Measurements from ENCODE around the gene METTL26.
A peak's percentile ranks its signal among the peaks of the same experiment; 100 is the strongest.

METTL26 gene

DNA sequence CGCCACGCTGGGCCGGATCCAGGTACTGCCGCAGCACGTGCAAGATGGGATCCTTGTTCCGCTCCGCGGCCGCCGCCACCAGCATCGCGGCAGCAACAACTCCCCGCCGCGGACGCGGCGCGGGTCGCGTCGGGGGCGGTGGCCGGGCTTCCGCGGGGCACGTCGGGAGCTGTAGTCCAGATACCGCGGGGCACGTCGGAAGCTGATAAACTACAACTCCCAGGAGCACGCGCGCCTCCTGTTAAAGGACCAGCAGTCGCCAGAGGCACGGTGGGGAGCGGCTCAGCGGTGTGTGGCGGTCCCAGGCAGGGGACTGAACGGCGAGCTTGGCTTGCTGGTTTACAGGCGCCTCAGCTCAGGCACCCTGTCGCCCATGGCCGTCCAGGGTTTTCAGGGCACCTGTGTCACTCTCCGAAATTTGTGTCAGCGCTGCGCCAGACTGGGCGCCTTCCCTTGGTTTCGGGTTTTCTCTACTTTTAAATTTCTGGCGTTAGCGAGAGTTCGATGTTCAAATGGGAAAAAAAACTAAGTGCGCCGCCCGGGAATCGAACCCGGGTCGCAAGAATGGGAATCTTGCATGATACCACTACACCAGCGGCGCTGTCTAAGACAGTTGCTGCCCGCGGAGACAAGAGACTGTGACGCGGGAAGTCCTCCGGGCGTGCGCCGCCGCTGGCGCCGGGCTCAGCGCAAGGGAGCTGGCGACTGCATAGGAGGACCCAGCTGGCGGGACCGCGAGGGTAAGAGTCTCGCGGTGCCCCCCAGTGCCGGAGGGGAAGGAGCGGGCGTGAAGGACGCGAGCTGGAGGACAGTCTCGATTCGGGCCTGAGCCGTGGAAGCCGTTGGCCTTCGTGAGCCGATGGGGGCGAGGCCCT, at the start of gene METTL26:
Gene METTL26 (minus strand): TSS at position 100 of the 875 bp plus-strand sequence. CDS start 15 bp downstream, at position 85.
- DNase-seq, result peak; percentile 70

DNA sequence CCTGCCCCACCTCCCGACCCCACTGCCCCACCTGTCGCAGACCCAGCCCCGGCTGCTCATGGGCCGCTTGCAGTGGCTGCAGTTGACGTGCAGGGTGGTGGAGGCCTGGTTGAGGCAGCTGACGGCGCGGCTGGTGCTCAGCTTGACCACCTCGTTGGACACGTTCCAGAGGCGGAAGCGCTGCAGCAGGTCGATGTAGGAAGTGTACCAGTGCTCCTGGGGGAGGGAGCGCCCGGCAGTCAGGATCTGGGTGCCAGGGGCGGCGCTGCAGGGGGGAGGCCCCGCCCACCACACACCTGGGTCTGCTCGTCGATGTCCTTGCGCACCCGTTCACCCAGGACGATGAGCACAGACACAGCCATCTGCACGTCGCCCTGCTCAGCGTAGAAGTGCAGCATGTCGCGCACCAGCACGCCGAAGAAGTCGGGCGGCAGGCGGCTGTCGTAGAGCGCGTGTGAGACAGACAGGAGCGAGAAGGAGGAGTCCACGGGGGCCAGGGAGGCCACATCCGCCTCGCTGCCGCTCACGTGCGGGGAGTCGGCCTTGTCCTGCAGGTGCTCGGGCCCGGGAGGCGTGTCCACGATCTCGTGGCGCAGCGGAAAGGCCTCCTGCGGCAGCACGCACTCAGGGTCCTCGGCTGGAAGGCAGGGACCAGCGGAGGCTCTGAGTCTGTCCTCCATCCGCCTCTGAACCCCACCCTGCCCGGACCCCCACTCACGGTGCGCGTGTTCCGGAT, 49.0 kb upstream of the METTL26 start:
- peak; percentile 82 for DNase-seq

DNA sequence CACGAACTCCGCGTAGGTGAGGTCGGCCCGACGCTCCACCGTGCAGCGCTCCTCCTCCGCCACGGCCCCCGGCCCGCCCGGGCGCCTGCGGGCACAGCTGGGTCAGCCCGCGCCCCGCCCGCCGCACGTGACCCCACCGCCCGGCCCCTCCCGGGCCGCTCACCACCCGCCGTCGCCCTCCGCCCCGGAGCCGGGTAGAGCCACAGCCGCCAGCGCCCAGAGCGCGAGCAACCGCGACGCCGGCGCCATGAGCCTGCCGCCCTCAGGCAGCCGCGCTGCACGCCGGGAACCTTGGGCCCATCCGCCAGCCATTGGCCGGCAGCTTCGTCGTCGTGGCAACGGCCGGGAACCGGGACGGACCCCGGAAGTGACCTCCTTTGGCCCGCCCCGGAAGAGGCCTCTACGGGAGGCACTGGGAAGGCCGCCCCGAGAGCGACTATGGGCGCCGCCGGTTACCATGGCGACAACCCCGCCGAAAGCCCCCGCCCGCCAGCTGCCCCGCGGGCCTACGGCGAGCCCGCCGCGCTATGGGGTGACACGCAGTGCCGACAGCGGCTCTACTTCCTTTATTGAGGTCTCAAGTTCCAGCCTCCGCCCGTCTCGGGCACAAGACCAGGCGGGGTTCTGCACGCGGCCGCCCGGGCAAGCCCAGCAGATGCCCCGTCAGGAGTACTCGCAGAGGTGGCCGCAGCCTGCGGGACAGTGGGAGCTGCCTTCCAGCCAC, 48.1 kb upstream of the METTL26 start, which contains the start of gene JMJD8:
Gene JMJD8 (minus strand): TSS at position 264 of the 724 bp plus-strand sequence. CDS start 15 bp downstream, at position 249.
- DNase-seq, result peak; percentile 86

DNA sequence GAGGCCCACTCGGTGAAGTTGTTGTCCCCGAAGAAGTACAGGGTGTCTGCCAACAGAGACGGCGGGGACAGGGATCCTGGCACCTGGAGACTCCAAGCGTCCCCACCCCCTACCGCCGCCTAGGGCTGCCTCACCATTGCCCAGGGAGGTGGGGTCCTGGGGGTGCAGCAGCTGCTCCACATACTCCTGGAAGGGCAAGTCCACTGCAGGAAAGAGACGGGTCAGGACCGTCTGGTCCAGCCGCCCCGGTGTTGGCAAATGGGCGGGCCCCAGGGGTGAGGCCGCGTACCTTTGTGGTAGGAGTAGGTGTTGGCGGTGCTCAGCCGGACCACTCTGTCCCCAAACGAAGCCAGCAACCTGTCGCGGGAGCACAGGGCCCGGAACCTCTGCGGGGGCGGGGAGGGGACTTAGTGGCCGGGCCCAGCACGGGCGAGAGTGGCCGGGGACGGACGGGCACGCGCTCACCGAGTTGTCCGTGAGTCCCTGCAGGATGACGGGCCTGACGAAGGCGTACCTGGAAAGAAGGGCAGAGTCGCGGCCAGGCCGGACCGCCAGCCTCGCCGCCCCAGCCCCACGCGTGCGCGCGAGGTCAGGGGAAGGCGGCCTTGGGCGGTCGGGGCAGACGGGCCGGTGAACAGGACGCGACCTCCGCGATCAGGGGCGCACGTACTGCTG, 47.4 kb upstream of the METTL26 start:
- DNase-seq, result no peak

DNA sequence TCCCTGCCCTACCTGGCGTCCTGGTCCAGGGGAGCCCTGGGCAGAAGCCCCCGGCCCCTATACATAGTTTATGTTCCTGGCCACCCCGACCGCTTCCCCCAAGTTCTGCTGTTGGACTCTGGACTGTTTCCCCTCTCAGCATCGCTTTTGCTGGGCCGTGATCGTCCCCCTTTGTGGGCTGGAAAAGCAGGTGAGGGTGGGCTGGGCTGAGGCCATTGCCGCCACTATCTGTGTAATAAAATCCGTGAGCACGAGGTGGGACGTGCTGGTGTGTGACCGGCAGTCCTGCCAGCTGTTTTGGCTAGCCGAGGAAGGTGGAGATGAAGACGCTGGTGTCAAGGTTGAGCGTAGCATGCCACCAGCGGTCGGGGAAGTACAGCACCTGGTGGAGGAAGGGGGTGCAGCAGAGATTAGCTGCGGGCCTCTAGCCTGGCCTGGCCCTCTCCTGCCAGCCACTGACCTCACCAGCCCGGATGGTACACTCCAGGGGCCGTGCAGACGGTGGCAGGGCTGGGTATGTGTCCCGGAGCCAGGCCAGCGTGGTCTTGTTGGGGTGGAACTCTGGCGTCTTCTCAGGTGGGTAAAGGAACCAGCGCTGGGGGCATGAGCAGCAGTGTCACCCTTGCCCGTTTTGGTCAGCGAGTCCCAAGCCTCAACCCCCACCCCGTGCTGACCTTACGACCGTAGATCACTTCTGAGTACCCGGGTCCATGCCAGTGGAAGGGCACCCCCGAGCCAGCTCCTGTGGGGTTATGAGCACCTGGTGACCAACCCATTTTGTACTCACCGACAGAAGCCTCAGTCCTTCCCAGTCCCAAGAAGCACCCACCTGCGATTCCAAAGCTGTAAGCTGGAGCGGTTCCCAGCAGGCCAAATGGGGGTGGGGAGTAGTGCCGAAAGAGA, 46.6 kb upstream of the METTL26 start:
- DNase-seq, result no peak

DNA sequence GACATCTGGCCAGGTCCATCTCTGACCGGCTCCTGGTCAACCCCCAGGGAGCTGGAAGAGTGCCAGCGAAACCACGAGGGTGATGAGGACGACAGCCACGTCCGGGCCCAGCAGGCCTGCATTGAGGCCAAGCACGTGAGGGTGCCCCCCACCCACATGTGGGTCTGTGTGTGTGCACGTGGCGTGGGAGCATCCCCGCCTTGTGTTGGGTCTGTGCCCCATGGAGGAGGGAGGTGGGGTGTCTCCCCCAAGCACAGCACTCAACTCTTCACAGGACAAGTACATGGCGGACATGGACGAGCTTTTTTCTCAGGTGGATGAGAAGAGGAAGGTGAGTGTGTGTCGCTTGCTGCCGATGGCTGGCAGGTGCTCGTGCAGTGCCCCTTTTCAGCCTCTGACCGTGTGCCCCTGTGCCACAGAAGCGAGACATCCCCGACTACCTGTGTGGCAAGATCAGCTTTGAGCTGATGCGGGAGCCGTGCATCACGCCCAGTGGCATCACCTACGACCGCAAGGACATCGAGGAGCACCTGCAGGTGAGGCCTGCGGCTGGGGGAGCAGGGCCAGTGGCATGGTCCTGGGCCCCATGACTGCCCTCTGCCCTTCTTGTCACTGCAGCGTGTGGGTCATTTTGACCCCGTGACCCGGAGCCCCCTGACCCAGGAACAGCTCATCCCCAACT, 45.8 kb upstream of the METTL26 start:
- DNase-seq, result no peak

DNA sequence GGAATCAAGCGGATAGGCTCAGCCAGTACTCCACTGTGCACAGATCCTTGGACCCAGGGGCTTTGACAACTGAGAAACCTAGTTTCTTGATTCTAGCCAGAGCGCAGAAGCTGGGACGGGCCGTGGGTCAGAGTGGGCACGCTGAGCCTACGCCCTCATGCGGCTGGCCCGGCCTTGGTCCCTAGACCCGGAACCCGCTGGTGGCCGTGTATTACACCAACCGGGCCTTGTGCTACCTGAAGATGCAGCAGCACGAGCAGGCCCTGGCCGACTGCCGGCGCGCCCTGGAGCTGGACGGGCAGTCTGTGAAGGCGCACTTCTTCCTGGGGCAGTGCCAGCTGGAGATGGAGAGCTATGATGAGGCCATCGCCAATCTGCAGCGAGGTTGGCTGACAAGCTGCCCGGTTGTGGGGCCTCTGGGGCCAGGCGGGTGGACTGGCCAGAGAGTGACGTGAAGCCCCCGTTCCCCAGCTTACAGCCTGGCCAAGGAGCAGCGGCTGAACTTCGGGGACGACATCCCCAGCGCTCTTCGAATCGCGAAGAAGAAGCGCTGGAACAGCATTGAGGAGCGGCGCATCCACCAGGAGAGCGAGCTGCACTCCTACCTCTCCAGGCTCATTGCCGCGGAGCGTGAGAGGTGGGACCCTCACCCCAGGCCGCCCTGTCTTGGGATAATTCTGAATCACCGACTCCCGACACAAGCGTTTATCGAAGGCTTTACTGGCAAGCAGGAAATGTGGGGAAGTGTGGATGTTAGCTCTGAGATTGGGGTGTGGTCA, 45.1 kb upstream of the METTL26 start:
- no peak for DNase-seq

DNA sequence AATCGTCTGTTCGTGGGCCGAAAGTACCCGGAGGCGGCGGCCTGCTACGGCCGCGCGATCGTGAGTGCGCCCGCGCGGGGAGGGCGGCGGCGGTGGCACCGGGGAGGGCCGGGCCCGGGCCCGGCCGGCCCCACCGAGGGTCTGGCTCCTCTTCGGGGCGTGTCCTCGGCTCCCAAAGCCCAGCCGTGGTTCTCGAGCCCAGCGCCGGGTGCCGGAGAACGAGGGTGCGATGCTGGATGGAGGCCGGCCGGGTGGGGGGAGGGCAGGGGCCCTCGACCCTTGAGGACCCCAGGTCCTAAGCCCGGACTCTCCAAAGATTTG, 44.5 kb upstream of the METTL26 start:
- no peak for DNase-seq

DNA sequence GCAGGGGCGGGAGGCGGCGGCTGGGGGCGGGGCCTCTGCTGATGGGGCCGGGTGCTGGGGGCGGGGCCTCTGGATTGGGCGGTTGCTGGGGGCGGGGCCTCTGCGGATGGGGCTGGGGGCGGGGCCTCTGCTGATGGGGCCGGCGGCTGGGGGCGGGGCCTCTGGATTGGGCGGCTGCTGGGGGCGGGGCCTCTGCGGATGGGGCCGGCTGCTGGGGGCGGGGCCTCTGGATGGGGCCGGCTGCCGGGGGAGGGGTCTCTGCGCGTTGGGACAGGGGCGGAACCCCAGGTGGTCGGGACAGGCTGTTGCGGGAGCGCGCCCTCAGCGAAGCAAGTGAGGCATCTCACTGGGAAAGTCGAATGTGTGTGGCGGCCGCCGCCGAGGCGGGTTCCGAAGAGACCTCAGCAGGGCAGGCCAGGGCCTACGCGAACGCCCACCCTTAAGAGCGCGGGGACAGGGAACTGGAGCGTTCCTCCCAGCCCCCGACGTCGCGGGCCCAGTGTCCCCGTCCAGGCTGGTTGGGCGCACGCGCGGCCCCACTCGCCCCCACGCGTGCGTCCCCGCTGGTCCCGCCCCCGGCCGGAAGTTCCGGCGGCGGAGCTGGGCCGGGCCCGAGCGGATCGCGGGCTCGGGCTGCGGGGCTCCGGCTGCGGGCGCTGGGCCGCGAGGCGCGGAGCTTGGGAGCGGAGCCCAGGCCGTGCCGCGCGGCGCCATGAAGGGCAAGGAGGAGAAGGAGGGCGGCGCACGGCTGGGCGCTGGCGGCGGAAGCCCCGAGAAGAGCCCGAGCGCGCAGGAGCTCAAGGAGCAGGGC, 43.9 kb upstream of the METTL26 start, which contains the start of gene STUB1:
Gene STUB1 (plus strand): TSS at position 597 of the 811 bp plus-strand sequence. CDS start 116 bp downstream, at position 713.
- no peak for DNase-seq

DNA sequence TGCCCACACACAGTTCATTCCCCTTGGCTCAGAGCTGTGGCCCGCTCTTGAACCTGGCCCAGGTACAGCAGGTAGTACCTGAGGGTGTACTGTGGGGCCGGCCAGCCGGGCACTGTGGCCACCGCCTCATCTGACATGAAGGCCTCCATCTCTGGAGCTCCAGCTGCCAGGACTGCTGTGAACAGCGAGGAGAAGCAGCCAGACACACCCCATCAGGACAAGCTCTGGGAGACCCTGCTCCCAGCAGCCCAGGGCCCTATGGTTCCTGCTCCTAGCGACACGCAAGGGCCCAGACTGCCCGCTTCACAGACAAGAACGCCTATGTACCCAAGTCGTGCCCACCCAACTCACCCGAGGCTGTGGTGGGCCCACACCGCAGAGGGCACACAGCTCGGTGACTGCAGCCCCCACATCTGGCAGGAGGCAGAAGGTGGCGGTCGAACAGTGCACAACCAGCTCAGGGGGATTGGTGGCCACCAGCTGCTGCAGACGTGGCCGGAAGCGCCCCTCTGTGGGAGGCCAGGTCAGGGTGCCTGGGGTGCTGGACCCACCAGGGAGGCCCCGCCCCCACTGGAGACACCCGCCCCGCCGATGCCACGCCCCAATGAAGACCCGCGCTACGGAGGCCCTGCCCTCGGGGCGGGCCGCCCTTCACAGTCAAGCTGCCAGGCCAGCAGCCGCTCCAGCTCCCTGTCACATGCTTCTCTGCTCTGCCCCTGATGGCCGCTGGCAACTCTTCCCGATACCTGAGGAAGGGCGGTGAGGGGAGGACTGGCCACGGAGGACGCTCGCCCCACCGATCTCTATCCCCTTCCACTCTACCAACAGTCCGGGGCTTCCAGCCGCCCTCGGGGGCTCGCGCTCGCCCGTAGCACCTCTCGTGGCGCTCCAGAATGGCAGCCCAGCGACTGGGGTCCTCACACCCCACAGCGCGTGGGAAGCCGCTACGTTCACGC, 43.0 kb upstream of the METTL26 start:
- no peak for DNase-seq

DNA sequence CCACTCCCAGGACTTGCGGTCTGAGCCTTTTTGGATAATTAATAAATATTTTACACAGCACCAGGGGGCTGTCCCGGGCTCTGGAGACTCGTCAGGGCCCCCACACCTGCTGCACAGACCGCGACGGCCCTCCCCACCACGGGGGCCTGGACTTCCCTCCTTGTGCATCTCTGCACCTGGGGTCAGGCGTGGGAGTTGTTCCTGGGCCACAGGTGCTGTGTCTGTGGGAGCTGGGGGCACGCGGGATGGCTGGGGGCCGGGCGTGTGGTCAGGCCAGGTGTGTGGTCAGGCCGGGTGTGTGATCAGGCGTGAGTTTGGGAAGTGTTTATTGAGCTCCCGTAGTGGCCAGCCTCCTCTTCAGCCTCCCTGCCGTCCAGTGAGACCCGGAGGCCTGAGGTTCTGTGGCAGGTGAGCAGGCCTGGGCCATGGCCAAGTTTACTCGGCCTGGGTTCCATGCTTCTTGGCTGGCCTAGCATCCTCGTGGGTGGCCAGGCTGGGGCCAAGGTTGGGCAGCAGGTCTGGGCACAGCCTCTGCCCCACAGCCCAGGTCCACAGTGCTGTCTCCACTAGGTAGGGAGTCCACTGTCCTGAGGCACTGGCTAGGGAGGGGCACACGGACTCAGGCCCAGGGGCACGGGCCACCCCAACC, 42.2 kb upstream of the METTL26 start:
- no peak for DNase-seq

DNA sequence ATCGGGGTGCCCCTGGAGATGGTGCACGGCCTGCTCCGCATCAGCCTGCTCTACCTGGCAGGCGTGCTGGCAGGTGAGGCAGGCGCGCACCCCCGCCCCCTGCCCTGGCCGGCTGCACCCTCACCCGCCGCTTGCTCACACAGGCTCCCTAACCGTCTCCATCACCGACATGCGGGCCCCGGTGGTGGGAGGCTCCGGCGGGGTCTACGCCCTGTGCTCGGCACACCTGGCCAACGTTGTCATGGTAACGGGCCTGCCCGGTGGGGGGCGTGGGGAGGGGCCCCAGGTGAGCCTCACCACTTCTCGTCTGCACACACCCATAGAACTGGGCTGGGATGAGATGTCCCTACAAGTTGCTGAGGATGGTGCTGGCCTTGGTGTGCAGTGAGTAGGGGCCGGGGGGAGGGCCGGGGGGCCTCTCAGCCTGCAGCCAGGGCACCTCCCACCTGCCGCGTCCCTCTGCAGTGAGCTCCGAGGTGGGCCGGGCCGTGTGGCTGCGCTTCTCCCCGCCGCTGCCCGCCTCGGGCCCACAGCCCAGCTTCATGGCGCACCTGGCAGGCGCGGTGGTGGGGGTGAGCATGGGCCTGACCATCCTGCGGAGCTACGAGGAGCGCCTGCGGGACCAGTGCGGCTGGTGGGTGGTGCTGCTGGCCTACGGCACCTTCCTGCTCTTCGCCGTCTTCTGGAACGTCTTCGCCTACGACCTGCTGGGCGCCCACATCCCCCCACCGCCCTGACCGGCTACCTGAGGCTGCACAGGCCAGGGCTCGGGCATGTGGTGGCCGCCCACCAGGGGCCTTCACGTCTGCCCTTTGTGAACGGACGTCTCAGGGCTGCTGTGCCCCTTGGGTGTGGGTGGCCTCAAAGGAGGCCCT, 41.4 kb upstream of the METTL26 start:
- DNase-seq, result no peak

DNA sequence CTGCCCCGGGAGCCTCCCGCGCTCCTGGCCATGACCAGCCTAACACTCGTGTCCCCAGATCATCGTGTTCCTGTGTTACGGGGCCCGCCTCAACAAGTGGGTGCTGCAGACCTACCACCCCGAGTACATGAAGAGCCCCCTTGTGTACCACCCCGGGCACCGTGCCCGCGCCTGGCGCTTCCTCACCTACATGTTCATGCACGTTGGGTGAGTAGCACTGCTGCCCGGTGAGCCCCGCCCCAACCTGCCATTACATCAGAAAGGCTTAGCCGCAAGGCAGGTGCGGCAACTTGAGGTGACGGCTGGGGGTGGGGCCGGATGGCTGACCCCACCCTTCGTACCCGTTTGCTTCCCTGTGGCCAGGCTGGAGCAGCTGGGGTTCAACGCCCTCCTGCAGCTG, 40.8 kb upstream of the METTL26 start:
- no peak for DNase-seq

DNA sequence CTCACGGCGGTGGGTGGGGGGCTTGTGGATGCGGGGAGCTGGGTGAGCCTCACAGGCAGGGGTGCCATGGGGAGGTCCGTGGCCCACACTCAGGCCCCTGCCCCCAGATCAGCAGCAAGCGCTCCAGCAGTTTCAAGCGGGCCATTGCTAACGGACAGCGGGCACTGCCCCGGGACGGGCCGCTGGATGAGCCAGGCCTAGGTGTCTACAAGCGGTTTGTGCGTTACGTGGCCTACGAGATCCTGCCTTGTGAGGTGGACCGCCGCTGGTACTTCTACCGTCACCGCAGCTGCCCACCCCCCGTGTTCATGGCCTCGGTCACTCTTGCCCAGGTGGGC, 40.4 kb upstream of the METTL26 start:
- no peak for DNase-seq

DNA sequence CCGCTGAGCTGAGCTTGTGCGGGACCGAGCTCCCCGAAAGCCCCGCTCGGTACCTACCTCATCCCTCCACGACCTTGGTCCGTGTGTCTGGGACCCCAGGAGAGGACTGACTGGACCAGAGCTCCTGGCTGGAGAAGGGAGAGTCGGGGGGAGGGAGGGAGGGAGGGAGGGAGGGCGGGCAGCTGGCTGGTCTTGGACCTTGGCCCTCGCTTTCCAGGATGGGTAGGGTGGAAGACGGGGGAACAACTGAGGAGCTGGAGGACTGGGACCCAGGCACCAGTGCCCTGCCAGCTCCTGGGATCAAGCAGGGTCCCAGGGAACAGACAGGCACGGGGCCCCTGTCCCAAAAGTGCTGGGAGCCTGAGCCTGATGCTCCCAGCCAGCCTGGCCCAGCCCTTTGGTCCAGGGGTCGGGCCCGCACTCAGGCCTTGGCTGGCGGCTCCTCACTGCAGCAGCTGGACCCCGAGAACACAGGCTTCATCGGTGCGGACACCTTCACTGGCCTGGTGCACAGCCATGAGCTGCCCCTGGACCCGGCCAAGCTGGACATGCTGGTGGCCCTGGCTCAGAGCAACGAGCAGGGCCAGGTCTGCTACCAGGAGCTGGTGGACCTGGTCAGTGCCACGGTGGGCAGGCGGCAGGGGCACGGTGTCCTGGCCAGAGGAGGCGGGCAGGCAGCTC, 39.9 kb upstream of the METTL26 start:
- DNase-seq, result no peak
